Activated T-cell treated with anti-CD3 and anti-CD28 coated beads for 24 hours (primary cell): ENCODE results near the gene PHACTR2.
"Not testable (repeated sequence)": the region's sequence is repeated elsewhere in the genome, so short reads cannot be mapped to it uniquely, and the experiment has no call there.

Experiments
- DNase-seq: peaks from one replicate; pipeline ENCODE4 v3.0.0-alpha.2; 2020; ENCODE audit warnings: low read depth

Gene PHACTR2

DNA sequence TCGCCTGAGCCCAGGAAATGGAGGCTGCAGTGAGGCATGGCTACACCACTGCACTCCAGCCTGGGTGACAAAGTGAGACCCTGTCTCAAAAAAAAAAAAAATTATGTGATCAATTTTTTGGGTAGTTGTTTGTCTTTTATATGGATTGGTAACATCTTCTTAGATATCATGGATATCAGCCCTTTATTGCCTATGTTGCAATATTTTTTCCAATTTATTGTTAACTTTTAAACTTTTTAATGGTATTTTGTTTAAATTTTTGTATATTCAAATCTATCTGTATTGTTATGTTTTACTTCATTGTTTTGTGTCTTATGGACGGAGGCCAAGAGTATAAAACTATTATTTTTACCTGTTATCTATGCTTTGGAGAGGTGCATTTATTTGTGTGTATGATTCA, 133.0 kb downstream of the PHACTR2 start:
- no peak for DNase-seq

DNA sequence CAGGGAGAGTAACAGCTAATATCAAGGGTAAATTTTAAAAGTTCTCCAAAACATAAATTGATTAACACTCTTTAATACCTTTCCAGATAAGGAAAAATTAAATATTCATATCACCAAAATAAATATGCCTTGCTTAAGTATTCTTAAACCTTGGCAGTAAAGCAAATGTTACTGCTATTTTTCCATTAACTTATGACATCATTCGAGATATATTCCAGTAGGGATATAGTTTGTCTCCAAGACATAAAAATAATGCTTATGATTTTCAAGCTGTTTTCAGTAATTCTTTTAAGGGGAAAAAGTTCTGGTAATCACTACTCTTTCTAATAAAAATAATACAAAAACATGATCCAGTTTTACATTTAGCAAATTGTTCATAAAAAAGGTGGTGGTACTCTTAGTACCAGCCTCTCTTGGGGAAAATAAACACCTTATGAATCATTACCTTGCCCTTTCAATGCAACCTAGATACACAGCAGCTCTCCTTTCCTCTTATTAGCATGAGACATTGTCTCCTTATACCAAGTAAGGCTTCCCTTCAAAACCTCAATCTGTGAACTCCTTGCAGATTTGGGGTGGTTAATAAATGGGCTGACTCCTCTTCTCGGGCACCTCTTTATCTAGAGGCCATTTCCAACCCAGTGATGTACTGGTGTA, 133.9 kb downstream of the PHACTR2 start:
- no peak for DNase-seq

DNA sequence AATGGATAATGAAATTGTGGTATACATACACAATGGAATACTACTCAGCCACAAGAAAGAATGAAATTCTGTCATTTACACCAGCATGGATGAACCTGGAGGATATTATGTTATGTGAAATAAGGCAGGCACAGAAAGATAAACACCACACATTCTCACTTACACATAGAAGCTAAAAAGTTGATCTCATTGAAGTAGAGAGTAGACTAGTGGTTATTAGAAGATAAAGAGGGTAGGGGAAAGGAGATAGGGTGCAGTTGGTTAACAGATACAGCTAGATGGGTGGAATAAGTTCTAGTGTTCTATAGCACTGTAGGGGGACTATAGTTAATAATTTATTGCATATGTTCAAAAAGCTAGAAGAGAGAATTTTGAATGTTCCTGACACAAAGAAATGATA, 139.9 kb downstream of the PHACTR2 start:
- DNase-seq: no peak

DNA sequence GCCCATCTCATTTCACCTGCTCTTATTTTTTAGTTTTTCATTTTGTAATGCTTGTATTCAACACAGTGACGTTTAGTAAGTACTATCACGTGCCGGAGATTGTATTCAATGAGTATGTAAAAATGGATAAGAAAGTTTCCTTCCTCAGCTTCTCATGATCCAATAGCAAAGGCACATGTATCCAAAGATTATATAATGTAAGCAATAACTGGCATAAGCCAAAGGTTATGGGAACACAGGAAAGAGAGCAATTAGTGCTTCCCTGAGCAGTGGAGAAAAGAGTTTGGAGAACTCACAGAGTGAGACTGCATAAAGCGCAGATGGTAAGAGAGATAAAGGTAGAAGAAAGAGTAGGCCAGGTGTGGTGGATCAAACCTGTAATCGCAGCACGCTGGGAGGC, 143.6 kb downstream of the PHACTR2 start:
- no peak for DNase-seq

DNA sequence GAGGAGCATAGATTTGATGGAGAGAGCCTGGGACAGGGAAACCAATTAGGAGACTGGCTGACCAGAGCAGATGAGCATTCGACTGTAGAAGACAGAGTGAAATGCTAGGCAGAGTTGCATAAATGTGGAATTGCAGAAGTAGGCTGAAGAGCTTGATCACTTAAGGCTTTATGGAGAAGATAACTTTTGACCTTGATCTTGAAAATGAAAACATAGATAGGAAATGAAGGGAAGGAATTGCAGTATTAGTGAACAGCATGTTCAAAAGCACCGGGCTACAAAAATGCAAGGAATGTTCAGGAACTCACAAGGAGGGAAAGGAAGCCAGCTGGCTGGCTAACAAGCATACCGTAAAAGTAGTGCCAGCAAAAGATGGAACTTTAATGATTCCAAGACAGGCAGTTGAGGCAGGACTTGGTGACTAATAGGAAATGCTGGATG, 144.8 kb downstream of the PHACTR2 start:
- DNase-seq: no peak

DNA sequence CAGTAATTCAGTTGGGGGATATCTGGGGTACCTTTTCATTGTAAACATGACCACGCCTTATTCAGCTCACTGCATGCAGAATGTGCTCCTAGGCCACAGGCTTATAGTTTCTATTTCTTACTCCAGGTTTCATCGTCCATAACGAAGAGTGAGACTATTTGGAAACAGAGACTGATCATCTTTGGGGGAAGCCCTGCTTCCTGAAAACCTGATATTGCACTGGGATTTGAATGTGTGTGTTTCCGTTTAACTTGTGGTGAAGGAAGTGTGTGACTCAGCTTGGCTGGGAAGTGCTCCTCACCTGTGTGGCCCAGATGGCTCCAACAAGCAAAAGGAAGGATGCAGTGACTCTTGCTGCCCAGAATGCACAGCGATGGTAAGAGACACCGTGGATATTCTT, 145.8 kb downstream of the PHACTR2 start:
- no peak for DNase-seq

DNA sequence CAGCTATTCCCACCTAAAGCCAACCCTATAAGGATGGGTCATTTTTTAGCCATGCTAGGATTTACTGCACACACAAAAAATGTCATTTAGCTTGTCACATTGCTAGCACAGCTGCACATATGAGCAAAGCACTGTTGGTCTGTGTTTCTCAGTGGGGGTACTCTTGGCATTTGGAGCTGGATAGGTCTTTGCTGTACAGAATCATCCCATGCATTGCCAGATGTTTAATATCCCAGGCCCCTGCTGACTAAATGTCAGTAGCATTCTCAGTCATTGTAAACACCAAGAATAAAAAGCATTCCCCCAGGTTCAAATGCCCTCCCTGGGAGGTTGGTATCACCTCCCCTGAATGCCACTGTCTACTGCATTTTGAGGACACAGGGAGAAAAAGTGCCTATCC, 150.8 kb downstream of the PHACTR2 start:
- no peak for DNase-seq

DNA sequence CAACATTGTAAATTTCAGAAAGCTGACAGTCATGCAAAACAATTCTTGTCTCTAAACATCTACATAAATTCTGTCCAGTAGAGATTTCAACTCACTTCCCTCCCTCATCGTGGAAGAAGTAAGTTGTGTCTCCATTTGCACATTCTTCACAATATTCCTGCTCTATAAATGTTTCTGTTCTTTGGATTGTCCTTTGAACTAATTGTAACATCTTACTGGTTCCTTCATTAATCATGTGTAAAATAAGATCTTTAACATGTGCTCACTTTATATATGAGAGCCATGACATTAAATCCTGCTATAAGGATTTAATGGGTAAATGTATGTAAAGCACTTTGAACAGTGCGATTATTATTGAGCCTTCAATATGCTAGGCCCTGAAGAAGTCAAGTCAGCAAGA, 158.4 kb downstream of the PHACTR2 start:
- no peak for DNase-seq

DNA sequence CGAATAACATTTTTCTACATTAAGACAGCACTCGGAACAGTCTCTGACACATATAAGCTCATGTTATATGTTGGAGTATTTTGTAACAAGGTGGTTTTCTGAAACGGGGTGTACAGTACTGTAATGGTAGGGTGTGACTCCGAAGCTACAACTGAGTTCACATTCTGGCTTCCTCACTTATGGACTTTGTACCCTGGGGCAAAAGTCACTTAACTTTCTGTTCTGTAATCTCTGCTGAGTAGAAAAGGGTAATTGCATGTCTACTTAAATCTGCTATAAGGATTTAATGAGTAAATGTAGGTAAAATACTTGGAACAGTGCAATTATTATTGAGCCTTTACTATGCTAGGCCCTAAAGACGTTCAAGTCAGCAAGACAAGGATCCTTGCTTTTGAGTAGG, 160.6 kb downstream of the PHACTR2 start:
- DNase-seq: no peak

DNA sequence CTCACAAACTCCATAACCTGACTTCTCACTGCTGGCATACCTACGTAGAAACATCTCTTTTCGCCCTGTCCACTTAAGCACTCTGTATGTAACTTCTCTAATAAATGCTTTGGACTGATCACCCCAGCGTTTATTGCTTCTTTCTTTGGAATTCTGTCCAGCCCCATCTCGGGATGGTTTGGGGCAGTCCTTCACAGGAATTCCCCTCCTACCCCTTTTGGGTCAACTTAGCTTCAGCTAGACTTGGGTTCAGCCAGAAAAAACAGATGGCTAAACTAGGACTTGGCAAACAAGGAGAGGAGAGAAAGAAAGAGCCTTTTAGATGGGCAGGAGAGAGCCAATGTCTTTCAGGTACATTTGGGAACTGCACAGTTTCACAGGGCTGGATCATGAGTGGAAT, 161.4 kb downstream of the PHACTR2 start:
- DNase-seq: no peak

DNA sequence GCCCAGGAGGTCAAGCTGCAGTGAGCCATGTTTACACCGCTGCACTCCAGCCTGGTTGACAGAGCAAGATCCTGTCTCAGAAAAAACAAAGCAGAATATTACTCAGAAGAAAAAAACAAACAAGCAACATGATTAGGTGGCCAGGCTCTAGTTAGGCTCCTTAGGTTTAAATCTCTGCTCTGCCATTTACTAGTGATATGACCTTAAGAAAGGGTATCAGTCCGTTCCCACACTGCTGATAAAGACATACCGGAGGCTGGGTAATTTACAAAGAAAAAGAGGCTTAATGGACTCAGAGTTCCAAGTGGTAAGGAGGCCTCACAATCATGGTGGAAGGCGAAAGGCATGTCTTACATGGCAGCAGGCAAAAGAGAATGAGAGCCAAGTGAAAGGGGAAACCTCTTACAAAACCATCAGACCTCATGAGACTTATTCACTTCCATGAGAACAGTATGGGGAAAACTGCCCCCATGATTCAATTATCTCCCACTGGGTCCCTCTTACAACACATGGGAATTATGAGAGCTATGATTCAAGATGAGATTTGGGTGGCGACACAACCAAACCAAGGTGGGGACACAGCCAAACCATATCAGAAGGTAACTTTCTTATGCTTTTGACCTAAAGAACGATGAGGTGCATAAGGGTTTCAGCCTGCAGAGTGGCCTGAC, 163.0 kb downstream of the PHACTR2 start:
- no peak for DNase-seq

DNA sequence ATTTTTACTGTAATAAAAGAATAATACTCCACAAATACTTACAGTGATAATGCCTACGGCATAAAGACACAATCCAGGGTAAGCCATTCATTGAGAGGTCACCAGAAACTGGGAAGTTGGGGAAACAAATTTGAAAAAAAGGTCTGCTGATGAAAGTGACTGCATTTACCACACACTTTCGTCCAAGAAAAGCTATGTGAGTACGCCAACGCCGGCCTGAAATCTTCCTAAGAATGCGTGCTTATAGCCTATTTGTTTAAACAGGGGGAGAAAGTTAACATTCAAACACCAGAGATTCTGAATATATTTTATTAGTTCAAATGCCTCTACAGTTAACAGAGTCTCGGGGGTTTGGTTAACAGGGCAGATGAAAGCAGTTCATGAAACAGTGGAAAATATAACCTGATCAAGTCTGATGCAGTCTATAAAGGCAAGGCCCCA, 164.7 kb downstream of the PHACTR2 start:
- no peak for DNase-seq

DNA sequence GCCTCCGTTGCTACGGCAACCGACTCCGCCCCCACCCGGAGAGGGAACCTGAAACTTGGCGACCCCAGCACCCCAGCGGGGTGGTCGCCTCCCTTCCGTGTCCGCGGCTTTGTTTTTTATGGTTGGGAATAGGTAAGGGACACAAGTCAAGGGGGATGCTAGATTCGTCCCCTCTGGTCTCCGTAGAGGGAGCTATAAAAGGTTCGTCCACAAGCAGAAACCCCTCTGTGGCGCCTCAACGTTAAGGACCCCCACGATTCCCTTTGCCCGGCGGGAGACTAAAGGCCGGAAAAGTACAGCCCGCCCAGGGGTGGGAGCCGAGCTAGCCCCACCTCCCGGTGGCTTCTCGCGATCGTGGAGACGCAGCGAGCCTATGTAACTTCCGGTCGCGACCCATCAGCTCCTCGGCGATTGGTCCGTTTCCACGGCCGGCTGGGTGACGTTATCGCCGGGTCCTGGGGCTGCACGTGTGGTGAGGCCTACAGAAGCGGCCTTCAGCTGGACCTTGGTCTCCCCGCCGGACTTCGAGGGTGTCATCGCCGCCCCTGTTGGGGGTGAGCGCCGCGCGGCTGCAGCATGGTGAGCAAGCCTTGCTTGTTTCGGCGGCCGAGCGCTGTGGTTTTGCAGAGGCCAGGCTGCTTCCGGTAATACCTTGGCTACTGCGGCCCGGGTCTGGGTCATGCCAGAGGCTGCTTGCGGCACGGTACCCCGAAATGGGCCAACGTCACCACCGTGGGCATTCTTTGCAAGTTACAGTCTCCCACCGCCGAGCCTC, 165.3 kb downstream of the PHACTR2 start, which contains the start of gene LTV1:
Gene LTV1, plus strand, starts transcription at position 437 of the 775 bp plus-strand sequence. Its CDS starts 140 bp downstream, at position 577.
- DNase-seq: peak; percentile 90

DNA sequence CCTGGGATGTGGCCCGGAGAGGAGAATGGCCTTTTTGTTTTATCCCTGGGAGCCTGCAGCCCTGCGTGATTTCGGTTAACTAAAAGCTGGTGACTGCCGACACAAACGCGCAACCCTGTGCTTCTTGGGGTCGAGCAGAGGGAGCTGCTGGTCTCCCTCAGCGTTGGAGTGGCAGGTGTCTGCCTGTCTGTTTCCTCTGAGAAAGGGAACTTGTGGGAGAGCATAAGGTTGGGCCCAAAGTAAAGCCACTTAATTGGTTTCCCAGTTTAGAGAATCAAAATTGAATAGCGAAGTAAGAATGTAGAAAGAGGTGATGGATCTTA, 165.9 kb downstream of the PHACTR2 start:
- peak; percentile 3 for DNase-seq

DNA sequence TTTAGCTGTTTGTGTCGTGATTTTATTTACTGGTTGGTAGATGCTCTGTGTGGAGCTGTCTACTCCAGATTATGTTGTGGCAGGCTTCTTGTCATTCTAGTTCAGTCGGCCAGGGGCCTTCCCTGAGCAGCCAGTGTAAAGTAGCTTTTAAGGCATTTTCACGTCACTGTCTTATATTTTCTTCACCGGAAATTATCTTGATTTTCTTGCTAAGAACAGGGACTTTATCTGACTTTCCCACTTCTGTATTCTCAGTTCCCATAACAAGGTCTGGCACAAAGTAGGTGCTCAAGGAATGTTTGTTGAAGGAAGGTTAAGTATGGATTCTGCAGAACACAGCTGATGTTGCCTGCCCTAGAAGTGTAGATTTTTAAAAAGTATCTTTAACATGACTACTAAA, 166.2 kb downstream of the PHACTR2 start:
- no peak for DNase-seq

DNA sequence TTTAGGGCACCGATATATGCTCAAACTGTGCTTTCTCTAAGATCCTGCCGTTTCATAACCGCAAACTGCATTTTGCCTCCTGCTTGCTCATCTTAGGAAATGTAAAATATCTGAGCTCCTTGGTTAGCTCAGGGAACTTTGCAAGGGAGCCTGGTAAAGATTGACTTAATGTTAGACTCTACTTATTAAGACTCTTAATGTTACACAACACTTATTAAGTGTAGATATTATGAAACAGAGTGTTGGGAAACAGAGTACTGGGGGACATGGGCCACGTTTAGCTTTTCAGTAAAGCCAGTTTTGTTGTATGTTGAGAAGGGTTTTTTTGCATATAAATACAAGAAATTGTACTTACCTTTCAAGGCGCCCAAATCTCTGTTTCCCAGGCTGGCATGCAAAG, 167.3 kb downstream of the PHACTR2 start:
- DNase-seq: no peak

DNA sequence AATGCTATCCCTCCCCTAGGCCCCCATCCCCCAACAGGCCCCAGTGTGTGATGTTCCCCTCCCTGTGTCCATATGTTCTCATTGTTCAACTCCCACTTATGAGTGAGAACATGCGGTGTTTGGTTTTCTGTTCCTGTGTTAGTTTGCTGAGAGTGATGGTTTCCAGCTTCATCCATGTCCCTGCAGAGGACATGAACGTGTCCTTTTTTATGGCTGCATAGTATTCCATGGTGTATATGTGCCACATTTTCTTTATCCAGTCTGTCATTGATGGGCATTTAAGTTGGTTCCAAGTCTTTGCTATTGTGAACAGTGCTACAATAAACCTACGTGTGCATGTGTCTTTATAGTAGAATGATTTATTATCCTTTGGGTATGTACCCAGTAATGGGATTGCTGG, 173.9 kb downstream of the PHACTR2 start:
- not testable (repeated sequence) for DNase-seq

DNA sequence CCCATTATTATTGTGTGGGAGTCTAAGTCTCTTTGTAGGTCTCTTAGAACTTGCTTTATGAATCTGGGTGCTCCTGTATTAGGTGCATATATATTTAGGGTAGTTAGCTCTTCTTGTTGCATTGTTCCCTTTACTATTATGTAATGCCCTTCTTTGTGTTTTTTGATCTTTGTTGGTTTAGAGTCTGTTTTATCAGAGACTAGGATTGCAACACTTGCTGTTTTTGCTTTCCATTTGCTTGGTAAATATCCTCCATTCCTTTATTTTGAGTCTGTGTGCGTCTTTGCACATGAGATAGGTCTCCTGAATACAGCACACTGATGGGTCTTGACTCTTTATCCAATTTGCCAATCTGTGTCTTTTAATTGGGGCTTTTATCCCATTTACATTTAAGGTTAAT, 177.3 kb downstream of the PHACTR2 start:
- DNase-seq: not testable (repeated sequence)

DNA sequence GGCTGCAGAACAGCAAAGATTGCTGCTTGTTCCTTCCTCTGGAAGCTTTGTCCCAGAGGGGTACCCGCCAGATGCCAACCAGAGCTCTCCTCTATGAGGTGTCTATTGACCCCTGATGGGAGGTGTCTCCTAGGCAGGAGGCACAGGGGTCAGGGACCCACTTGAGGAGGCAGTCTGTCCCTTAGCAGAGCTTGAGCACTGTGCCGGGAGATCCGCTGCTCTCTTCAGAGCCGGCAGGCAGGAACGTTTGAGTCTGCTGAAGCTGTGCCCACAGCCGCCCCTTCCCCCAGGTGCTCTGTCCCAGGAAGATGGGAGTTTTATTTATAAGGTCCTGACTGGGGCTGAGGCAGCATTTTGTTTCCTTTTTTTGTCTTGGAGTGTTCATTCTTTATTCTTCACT, 179.0 kb downstream of the PHACTR2 start:
- DNase-seq: not testable (repeated sequence)

DNA sequence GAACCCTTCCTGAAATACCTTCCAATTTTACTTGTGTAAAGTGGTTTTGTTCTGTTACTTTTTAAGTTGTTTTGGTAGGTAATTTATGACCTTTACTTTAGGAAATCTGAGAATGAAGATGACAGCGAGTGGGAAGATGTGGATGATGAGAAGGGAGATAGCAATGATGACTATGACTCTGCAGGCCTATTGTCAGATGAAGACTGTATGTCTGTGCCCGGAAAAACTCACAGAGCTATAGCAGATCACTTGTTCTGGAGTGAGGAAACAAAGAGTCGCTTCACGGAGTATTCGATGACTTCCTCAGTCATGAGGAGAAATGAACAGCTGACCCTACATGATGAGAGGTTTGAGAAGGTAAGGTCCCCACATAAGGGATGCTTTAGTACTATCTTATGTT, 179.9 kb downstream of the PHACTR2 start:
- no peak for DNase-seq

DNA sequence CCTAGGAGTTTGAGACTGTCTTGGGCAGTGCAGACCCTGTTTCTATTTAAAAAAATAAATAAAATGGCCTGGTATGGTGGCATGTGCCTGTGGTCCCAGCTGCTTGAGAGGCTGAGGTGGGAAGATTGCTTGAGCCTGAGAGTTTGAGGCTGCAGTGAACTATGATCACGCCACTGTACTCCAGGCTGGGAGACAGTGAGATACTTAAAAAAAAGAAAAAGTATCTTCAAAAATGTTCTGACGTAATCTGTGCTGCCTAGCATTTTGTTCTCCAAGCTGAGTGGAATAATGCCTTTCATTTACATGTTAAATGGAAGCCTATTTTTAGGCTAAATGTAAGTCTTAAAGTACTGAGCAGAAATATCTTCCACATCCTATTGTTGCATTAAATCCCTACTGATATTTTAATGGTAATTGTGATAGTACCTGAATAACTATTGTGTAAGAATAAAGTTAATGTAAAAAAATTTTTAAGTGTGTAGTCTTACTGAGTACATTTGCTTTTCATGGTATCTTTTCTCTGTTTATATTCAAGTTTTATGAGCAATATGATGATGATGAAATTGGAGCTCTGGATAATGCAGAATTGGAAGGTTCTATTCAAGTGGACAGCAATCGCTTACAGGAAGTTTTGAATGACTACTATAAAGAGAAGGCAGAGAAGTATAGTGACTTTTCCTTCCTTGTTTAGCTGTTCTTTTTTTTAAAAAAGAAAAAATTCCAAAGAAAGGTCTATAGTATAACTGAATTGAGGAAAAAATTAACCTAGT, 182.3 kb downstream of the PHACTR2 start:
- DNase-seq: no peak

DNA sequence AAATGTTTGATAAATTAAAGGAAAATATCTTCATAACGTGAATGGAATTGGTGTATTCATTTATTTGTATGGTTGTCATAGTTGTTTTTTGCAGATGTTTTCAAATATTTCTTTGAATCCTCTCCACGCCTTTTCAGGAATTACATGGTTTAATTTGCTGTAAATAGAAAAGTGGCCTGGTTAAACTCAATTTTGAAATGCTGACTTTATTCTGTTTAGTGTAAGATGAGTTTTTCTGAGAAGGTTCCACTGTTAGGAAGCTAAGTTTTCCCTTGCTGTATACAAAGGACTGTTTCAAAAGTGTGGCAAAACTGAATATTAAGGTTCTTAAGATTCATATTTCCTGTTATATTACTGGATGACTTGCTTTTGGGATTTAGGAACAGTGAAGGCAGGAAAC, 186.0 kb downstream of the PHACTR2 start:
- no peak for DNase-seq
